Natural killer cell (primary cell): ENCODE data around the gene MGLL. TPM values are rescaled to one million over a fixed set of nuclear protein-coding genes. Genes with fewer than 3 reads are reported as not detected.
"Not testable (repeated sequence)": the region's sequence is repeated elsewhere in the genome, so short reads cannot be mapped to it uniquely, and the experiment has no call there.

Experiments
- ATAC-seq, 3 donors: fragments of 150-1000 bp in 2 of 3; fragments of 200-7000 bp in 1 of 3; cut with Tn5 transposase; 1 replicate in 1 of 3; 2 replicates in 2 of 3; pipeline ENCODE4 v1.10.0; 2021; ENCODE audit warnings: mild to moderate bottlenecking in 2 of 3, moderate library complexity in 2 of 3
- DNase-seq, 2 donors: peaks; one replicate each; pipeline versions ENCODE4 v3.0.0 to v3.0.0-alpha.2; 2013 to 2021; ENCODE audit warnings: mixed read lengths in 1 of 2
- H3K27ac ChIP-seq: one replicate; pipeline ENCODE4 v1.5.1; 2013; ENCODE audit warnings: mild to moderate bottlenecking, low read length
- H3K27me3 ChIP-seq: one replicate; pipeline ENCODE4 v1.6.1; 2013; ENCODE audit warnings: low read length; ENCODE audit not compliant: control insufficient read depth, insufficient read depth
- H3K36me3 ChIP-seq: one replicate; pipeline ENCODE4 v1.6.1; 2013; ENCODE audit warnings: low read length; ENCODE audit not compliant: control insufficient read depth, insufficient read depth
- H3K4me1 ChIP-seq: one replicate; pipeline ENCODE4 v1.6.1; 2013; ENCODE audit warnings: low read length; ENCODE audit not compliant: control insufficient read depth, insufficient read depth
- H3K4me3 ChIP-seq: one replicate; pipeline ENCODE4 v1.5.1; 2013; ENCODE audit warnings: low read length
- H3K9me3 ChIP-seq: one replicate; pipeline ENCODE4 v1.6.1; 2013; ENCODE audit warnings: low read length; ENCODE audit not compliant: control insufficient read depth, insufficient read depth
- H3K27ac Mint-ChIP-seq, 2 donors: one replicate each; pipeline ENCODE4 v1.8.0; 2022; ENCODE audit warnings: mild to moderate bottlenecking in 2 of 2, mixed read lengths in 2 of 2, moderate library complexity in 1 of 2
- H3K27me3 Mint-ChIP-seq, 2 donors: one replicate each; pipeline ENCODE4 v1.8.0; 2022; ENCODE audit warnings: low read depth in 2 of 2, mixed read lengths in 2 of 2
- H3K36me3 Mint-ChIP-seq: one replicate; pipeline ENCODE4 v1.8.0; 2022; ENCODE audit warnings: mixed read lengths
- H3K4me1 Mint-ChIP-seq, 2 donors: one replicate each; pipeline ENCODE4 v1.8.0; 2022; ENCODE audit warnings: mixed read lengths in 2 of 2
- H3K4me3 Mint-ChIP-seq: one replicate; pipeline ENCODE4 v1.8.0; 2022; ENCODE audit warnings: mild to moderate bottlenecking, moderate library complexity, mixed read lengths
- H3K9me3 Mint-ChIP-seq, 2 donors: one replicate each; pipeline ENCODE4 v1.8.0; 2022; ENCODE audit warnings: mixed read lengths in 2 of 2
- CTCF ChIP-seq: fragments of 200-600 bp; IDR thresholded peaks from one replicate; pipeline ENCODE4 v1.8.0; 2022; ENCODE audit warnings: antibody characterized with exemption
- WGBS: methylation state at CpG from one replicate; pipeline ENCODE4 v1.1.7; 2013; ENCODE audit warnings: missing lambda C conversion rate; ENCODE audit not compliant: insufficient coverage; 5-methylcytosine and 5-hydroxymethylcytosine counted together
- intact Hi-C: fragments of 100-400 bp; cut with micrococcal nuclease; formaldehyde crosslinking; loops from one replicate; pipeline ENCODE4 v1.14.2; 2022
- total RNA-seq, 4 donors: library from RNA; stranded (reverse); fragments of 120-200 nt in 1 of 4; gene quantifications; one replicate each; pipeline versions ENCODE4 v1.2.3 to v1.2.4, GENCODE V29; 2013 to 2022

MGLL gene
- total RNA-seq, 3 donors from 2014 or later (not counting 1 experiment from before 2014, with no cell fraction given), result 2.7 to 4.6 (median 3.0) TPM

GRCh38 chr3:127682561-127682960 lies 139.8 kb downstream of the MGLL start:
- H3K27me3 Mint-ChIP-seq, result no peaks in the 10 kb centered on the region
- TF ChIP-seq CTCF, result no peak
- DNase-seq (peak in 1 of 2 donors; percentile 10), ATAC-seq (no peak)
- H3K4me1 Mint-ChIP-seq, result peaks cover 0 to 20% of the 10 kb centered on the region in 2 donors
- no peak overlapping the region for H3K27ac Mint-ChIP-seq
- H3K36me3 Mint-ChIP-seq, result no peaks in the 10 kb centered on the region
- H3K27me3 ChIP-seq, result no peaks in the 10 kb centered on the region
- H3K4me3 ChIP-seq, result no peak overlapping the region
- peaks cover 13% of the 10 kb centered on the region for H3K36me3 ChIP-seq
- no peak overlapping the region for H3K27ac ChIP-seq
- 92% methylated on average over 8 of the region's 8 CpGs for WGBS
- H3K4me1 ChIP-seq, result peaks cover 4% of the 10 kb centered on the region
- no peaks in the 10 kb centered on the region for H3K9me3 ChIP-seq
- H3K9me3 Mint-ChIP-seq, result no peaks in the 10 kb centered on the region
- intact Hi-C loops, result no loop called here
- no peak overlapping the region for H3K4me3 Mint-ChIP-seq

DNA sequence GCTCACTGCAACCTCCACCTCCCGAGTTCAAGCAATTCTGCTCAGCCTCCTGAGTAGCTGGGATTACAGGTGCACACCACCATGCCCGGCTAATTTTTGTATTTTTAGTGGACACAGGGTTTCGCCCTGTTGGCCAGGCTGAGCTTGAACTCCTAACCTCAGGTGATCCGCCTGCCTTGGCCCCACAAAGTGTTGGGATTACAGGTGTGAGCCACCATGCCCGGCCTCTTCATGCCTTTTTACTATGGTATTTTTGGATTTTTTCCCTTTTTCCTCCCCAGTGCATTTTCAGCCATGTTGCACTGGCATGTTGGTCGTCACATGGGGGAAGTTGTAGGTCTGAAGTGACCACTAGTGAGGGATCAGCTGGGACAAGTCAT lies 140.2 kb downstream of the MGLL start:
- 91% methylated on average over 6 of the region's 6 CpGs for WGBS
- peaks cover 0 to 20% of the 10 kb centered on the region in 2 donors for H3K4me1 Mint-ChIP-seq
- H3K4me3 Mint-ChIP-seq, H3K27me3 Mint-ChIP-seq, H3K9me3 ChIP-seq, H3K27me3 ChIP-seq, H3K27ac Mint-ChIP-seq, ATAC-seq, H3K4me1 ChIP-seq, H3K9me3 Mint-ChIP-seq, intact Hi-C loops, H3K27ac ChIP-seq, H3K4me3 ChIP-seq, H3K36me3 Mint-ChIP-seq: not testable (repeated sequence)
- DNase-seq, result peak in 1 of 2 donors; percentile 4
- H3K36me3 ChIP-seq, result peaks cover 16% of the 10 kb centered on the region

GRCh38 chr3:127680798-127681221 lies 141.5 kb downstream of the MGLL start:
- peak overlapping the region in 1 of 2 donors; percentile 29 for H3K27ac Mint-ChIP-seq
- Histone ChIP-seq H3K36me3 (peaks cover 27% of the 10 kb centered on the region), H3K27ac (no peak overlapping the region), H3K9me3 (no peaks in the 10 kb centered on the region), H3K4me3 (no peak overlapping the region), H3K4me1 (peaks cover 4% of the 10 kb centered on the region), H3K27me3 (no peaks in the 10 kb centered on the region)
- ATAC-seq (no peak), DNase-seq (peak in 1 of 2 donors; percentile 10)
- no peaks in the 10 kb centered on the region for H3K27me3 Mint-ChIP-seq
- 96% methylated on average over 1 of the region's 1 CpG for WGBS
- peaks cover 0 to 27% of the 10 kb centered on the region in 2 donors for H3K4me1 Mint-ChIP-seq
- intact Hi-C loops, result no loop called here
- H3K9me3 Mint-ChIP-seq, result no peaks in the 10 kb centered on the region
- no peak for TF ChIP-seq CTCF
- H3K4me3 Mint-ChIP-seq, result no peak overlapping the region
- H3K36me3 Mint-ChIP-seq, result no peaks in the 10 kb centered on the region

DNA sequence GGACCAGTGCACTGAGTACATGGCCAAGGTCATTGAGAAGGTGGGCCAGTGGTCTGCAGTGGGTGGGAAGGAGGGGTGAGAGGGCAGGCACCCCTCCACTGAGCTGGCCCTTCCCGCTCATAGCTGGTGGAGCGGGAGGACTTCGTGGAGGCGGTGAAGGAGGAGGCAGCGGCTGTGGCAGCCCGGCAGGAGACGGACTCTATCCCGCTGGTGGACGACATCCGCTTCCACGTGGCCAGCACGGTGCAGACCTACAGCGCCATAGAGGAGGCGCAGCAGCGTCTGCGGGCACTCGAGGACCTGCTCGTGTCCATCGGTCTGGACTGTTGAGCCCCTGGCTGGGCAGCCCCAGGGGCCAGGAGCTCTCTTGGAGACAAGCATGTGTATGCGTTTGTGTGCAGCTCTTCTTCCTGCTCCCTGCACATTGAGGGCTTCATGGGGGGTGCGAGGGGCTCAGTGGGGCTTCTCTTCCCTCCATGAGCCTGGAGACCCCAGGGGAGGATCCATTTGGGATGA lies 142.1 kb downstream of the MGLL start:
- peaks cover 27% of the 10 kb centered on the region for H3K36me3 ChIP-seq
- Mint-ChIP-seq H3K27ac (no peak overlapping the region), H3K36me3 (no peaks in the 10 kb centered on the region), H3K27me3 (no peaks in the 10 kb centered on the region), H3K9me3 (no peaks in the 10 kb centered on the region), H3K4me3 (no peak overlapping the region), H3K4me1 (peaks cover 0 to 30% of the 10 kb centered on the region in 2 donors)
- intact Hi-C loops, result no loop called here
- no peak for TF ChIP-seq CTCF
- no peaks in the 10 kb centered on the region for H3K27me3 ChIP-seq
- H3K27ac ChIP-seq, result no peak overlapping the region
- no peak overlapping the region for H3K4me3 ChIP-seq
- DNase-seq (no peak), ATAC-seq (no peak)
- H3K9me3 ChIP-seq, result no peaks in the 10 kb centered on the region
- 95% methylated on average over 21 of the region's 21 CpGs for WGBS
- peaks cover 4% of the 10 kb centered on the region for H3K4me1 ChIP-seq
